GM18502 (cell line): ENCODE results near the gene GRAMD4.

Source experiments
- ATAC-seq: cut with Tn5 transposase; IDR thresholded peaks from one replicate; pipeline ENCODE4 v1.9.1; 2021; ENCODE audit warnings: mild to moderate bottlenecking; ENCODE audit not compliant: unreplicated experiment, poor library complexity

GRAMD4 gene, protein sequence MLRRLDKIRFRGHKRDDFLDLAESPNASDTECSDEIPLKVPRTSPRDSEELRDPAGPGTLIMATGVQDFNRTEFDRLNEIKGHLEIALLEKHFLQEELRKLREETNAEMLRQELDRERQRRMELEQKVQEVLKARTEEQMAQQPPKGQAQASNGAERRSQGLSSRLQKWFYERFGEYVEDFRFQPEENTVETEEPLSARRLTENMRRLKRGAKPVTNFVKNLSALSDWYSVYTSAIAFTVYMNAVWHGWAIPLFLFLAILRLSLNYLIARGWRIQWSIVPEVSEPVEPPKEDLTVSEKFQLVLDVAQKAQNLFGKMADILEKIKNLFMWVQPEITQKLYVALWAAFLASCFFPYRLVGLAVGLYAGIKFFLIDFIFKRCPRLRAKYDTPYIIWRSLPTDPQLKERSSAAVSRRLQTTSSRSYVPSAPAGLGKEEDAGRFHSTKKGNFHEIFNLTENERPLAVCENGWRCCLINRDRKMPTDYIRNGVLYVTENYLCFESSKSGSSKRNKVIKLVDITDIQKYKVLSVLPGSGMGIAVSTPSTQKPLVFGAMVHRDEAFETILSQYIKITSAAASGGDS

DNA sequence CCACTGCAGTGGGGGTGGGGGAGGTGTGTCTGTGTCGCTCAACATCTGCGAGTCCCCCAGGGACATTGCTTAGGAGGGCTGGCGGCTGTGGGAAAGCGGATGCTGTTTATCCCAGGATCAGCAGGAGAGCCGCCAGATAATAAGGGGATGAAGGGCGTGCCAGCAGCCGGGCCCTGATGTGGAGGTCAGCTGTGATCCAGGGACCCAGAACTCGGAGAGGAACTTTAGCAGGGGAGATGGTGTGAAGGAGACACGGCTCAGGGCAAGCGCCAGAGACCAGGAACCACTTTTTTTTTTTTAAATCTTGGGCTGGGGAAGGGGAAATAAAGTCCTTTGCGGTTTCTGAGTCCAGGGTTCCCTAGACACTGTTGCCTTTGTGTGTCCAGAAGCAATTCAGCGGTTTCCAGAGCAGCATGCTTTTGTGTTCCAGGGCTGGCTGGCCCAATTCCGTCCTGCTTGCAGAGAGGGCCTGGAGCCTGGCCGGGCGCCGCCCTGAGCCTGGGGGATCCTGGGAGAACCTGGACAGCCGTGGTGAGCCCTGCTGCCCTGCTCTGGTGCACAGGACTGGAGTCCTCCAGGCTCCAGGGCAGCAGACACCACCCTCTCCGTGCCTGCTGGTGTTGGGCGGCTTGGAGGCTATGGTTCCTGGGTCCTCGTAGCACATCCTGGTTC is at the start of gene GRAMD4:
GRAMD4 (plus strand) TSS at position 557 of the 672 bp plus-strand sequence. CDS start 6,414 bp downstream, outside the sequence.
- ATAC-seq, result no peak

DNA sequence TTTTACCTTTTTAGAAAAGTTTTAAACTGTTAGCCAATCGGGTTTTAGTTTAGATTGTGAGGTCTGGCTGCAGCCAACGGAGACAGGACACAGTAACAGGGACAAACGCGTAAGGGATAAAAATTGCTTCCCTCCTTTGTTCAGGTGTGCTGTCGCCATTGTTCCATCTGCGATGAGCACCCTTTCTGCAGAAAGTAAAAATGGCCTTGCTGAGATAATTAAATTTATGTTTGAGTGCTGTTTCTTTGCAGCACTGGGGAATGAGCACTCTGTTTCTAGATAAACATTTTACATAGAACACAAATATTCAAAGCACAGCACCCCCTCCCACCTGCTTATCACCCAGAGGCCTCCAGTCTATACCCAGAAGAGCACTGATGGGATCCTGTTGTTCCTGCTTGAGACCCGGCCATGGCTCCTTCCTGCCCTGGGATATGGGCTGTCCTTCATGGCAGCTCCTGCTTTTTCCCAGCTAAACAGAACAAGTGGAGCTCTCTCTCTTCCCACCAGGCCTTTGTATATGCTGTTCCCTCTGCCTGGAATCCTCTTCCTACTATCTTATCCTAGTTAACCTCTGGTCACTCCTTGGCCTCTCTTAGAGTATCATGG is 48.4 kb upstream of the GRAMD4 start:
- no peak for ATAC-seq

DNA sequence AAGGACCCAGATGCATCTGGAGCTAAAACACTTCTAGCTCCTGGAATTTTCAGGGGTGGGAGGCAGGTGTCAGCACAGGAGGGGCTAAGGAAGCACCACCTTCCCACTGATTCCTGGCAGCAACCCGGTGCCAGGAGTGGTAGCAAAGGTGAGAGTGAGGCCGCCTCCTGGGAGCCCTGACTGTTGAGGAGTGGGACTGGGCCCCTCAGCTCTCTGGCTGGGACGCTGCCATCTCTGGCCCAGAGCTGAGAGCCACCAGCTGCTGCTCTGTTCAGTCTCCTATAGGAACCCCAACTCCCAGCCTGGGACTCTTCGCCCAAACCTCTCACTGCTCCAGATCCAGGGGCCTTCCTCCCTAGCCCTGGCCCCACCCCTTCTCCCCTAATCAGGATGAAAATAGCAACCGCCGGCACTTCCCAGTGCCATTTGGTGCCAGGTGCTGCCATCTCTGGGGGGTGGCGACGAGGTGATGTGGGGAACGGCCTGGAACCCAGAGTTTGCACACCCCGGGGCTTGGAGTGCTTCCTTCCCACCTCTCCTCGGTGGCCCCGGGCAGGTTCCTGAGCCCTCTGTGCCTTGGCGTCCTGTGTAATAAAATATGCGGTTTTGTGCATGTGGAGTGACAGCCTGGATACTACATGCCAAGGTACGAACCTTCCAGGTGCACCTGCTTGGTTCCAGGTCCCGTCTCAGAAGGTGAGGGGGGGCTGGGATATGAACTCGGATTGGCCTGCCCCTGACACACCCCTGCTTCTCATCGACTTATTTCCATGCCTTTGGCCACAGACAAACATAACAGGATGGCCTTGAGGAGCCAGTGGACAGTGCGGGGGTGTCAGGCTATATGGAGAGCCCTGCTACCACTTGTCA is 47.0 kb upstream of the GRAMD4 start:
- ATAC-seq, result no peak

DNA sequence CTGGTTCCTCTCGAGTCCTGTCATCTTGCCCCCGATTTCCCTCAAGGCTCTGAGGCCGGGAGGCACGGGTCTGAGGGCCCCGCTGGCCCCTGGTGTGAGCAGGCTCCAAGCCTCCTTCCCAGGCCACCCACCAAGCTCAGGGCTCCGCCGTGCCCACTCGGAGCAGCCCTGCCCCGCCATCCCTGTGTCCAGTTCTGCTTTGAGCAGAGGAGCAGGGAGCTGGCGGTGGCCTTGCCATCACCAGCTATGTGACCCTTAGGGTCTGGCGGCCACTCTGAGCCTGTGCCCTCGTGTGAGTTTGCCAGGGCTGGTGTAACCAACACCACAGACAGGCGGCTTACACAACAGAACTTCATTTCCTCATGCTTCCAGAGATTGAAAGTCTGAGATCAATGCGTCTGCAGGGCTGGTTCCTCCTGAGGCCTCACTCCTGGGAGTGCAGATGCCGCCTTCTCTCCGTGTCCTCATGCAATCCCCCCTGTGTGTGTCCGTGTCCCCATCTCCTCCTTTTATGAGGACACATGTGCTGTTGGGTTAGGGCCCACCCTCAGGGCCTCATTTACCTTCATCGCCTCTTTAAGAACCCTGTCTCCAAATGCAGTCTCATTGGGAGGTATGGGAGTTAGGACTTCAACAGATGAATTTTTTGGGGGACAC is 46.3 kb upstream of the GRAMD4 start:
- no peak for ATAC-seq

DNA sequence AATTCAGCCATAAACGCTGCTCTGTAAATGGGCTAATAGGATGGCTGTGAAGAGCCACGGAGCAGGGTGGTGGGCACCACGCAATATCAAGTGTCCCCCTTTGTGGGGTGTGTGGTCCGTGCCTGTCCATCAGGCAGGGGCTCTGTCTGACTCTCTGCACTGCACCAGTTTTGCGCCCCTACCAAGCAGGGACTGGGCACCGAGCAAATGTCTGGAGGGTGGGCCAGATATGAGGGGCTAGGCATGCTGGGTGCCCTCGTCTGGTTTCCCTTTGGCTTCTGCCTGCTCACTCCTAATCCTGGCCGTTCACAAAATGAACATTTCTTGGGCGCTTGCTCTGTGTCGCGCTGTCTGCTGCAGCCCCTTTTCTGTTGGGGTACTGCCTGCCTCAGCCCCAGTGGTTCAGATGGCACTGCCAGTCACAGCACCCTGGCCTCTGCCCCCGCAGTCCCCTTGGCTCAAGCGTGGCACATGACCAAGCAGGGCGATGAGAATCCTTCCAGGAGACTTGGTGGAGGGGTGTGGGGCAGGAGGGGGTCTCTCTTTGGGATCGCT is 45.7 kb upstream of the GRAMD4 start:
- no peak for ATAC-seq

DNA sequence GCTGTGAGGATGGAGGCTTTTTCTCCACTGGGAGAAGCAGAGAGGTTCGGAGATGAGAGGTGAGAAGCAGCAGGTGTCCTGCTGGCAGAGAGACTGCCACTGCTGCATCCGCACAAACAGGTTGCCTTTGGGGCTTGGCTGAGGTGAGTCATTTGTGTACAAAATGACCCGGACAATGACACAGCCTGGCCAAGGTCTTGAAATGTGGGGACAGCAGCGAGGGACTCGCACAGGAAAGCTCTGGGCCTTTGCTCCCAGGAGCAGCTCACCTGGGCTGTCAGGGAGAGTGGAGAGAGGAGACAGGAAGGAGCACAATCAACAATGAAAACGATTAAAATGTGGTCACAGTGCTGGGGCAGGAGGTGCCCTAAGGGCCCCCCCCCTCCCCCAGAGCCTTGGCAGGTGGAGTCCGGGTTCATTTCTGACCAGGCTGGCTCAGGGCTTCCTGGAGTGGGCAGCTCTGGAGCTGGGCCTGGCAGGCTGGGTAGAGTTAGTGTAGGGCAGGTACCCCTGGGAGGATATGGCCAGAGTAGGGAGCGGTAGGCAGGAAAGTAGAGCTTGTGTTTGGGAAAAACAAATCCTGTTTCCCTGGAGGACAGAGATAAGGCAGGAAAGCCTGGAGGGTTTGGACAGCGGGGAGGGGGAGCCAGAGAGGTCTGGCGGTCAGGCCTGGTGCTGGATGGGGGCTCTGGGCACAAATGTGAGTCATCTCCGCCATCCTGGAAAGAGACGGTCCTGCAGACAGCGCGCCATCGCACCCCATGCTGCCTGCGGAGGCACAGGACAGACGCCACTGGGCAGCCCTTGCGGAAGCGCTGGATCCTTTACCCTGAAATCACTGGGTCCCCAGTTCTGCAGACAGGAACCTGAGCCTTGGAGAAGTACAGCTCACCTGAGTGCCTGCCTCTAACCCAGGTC is 44.9 kb upstream of the GRAMD4 start:
- ATAC-seq, result no peak

DNA sequence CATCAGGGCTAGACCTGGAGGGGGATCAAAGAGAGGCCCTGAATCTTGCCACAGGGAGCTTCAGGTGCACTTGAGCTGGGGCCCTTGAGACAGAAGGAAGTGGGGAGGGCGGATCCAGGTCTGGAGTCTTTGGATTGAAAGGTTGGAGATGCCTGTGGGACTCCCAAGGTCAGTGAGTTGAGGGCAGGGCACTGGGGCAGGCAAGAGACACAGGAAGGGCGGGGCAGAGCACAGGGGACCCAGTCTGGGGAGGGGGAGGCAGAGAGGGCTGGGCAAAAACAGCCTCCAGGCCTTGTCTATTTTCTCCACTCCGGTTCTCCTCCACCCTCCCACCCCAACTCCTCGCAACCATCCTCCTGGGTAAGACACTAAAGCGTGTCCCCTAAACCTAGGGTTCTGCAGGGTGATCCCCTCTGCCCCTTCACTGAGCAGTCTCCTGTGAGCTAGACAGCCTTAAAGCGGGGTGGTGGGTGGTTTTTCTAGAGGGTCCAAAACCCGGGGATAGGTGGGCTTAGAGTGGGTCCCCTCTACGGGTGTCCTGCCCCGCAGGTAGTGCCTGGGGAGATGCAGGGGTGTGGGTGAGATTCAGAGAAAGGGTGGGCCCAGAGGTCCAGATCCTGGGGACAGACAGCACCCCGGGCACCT is 44.2 kb upstream of the GRAMD4 start:
- no peak for ATAC-seq

DNA sequence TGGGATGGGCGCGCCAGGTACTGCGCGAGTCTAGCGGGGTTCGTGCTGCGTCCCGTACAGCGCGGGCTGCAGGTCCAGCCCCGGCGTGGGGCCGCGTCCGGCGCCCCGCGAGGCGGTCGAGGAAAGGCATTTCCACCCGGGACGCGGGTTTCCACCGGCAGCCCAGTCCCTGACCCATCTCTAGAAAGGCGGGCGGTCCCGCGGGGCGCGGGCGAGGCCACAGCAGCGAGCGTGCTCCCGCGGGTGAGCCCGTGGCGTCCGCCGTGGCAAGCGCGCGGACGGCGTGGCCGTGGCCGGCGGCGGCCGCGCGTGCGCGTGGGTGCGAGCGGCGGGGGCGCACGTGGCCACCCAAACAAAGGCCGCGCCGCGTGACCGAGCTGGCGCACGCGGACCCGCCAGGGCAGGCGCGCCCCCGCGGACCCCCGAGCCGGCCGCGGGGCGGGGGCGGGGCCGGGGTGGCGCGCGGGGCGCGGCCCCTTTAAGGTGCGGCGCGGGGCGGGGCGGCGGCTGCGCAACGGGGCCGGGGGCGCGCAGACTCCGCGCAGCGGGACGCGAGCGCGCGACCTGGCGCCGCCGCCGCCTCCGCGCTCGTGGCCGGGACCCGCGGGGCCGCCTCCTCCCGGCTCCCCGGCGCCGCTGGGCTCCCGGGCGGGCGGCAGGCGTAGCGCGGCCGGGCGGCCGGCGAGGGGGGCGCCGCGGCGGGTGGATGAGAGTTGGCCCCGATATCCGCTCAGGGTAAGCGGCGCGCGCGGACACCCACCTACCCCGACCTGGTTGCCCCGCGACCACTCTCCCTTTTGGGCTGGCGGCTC is 43.4 kb upstream of the GRAMD4 start:
- ATAC-seq, result peak; percentile 66

DNA sequence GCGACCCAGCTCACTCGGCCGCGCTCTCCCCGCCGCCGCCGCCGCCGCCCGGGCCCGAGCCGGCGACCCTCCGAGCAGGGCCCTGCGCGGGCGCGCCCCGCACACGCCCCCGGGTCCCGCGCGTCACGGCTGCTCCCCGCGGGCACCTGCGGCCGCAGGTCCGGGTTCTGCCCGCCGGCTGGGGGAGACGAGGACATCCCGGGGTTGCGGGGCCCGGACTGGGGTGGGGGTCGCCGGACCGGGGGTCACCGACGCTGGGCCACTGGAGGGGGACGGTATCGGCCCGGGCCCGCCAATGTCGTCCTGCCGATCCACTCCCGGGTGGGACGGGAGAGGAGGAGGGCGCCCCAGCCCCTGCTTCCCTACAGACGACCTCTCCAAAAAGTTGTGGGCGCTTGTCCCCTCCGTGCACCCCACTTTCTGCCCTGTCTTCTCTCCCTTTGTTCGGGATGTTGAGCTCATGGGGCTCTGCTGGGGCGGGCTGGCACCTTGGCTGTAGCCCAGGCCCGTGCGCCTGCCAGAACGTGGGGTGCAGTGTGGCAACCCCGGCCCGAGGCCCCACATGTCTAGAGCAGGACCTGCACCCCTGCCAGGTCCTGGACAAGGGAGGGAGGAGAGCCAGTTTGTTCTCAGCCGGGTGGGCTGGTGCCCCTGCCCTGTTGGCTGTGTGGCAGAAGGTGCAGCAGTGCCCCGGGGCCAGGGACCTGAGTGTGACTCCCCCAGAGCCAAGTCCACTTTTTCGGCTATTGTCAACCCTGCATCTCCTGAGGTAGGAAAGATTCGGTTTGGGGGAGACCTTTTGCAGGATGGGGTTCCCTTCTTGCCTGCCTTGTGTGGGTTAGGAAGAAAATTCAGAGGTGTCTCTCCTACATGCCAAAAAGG is 42.6 kb upstream of the GRAMD4 start:
- peak; percentile 20 for ATAC-seq

DNA sequence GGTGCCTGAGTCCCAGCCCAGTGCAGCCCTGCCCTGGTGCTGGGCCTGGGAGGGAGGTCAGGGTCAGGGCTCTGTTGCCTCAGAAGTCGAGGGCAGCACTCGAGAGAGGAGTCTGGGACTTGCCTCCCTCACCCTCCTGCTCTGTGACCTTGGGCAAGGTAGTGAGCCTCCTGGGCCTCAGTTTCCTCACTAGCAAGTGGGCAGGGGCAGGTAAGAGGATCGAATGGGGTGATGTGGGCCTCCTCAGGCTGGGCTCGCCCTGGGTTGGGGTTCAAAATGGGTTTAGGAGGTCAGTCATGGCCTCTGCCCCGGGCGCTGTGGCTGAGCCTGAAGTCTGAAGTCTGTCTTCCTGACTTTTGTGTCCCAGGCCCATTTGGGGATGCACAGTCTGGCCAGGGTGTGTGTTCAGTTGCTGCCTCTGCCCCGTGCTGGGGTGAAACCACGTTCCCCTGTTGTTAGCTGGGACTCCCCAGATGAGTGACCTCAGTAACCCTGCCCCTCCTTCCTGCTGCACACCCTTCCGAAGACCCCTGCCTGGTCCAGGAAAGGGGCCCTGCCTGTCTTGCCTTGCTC is 41.8 kb upstream of the GRAMD4 start:
- ATAC-seq, result no peak

DNA sequence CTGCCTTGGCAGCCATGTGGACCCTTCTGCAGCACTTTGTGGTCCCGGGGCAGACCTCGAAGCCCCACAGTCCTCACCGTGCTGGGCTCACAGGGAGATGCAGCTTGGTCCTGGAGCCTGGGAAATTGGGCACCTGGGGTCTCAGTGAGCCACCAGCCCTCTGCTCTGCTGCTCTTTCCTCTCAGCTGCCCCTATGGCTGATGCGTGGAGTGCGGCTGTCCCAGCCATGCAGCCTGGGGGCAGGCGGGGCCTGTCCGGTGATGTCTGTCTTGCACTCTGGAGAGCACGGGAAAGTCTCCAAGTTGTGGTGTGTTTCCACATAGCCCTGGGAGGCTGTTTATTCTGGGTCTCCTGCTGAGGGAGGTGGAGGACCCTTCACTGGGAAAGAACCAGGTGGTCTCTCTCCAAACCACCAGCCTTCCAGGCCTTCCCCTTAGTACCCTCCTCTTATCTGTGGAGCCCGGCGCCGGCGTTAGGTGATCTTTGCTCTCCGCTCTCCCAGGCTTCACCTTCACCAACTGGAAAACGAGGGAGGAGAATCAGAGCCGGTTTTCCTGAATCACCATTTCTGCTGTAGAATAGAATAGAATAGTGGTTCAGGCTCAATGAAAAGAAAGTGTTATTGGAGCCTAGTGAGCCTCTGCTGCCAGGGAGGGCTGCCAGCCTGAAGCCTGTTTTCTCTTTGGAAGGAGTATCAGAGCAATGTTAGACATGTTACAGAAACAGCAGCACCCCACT is 41.2 kb upstream of the GRAMD4 start:
- no peak for ATAC-seq

DNA sequence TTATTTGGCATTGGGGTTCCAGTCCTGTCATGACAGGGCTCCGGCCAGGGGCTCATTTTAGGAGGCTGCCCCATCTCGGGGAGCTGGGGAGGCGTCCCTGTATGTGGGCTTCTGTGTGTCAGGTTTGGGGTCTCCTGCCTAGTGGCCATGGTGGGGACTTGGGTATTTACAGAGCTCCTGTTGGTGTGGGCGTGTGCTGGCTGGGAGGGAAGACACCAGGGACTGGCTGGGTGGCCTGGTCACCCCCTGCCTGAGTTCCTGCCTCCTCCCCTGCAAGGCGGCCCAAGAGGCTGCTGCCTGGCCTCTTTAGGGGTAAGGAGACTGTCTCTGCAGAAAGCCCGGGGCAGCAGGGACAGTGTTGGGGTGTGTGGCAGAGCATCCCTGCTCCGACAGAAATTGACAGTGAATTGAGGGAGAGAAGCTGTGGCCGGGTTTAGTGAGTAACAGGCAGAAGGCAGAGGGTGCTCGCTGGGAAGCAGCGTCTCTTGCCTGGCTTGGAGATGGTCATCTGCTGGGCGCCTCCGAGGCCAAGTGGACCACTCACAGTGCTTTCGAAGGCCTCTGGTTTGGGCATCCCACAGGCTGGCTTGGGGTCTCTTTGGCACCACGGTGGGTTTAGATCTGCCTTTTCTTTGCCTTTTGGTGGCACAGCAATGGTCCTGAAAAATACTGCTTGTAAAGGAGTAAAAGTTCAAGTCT is 40.3 kb upstream of the GRAMD4 start:
- ATAC-seq, result no peak

DNA sequence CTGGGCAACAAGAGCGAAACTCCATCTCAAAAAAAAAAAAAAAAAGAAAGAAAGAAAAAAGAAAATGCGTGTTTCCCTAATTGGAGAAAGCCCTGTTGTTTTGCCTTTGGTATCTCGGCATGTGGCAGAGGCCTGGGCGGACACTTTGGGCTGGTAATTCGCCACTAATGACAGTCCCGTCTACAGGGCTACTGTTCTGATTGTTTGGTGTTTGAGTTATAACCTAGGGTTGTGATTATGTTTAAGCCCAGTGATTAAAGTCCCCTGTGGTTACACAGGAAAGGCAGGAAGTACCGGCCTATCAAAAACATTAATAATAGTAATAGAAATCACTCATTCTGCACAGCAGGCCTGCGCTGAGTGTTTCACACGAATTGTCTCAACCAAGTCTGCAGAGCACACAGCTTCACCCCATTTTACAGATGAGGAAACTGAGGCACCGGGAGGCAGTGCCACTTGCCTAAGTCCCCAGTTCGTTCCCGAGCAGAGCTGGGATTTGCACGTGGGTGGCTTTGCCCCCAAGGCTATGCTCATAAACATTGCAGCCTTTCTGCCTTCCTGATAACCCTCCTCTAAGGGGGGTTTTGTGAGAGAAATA is 39.1 kb upstream of the GRAMD4 start:
- ATAC-seq, result no peak
